HG02571 (cell line): Measurements from ENCODE around the gene CCNL2.
"Not testable (repeated sequence)": the region's sequence is repeated elsewhere in the genome, so short reads cannot be mapped to it uniquely, and the experiment has no call there.

Experiments
- ATAC-seq: cut with Tn5 transposase; IDR thresholded peaks from one replicate; pipeline ENCODE4 v1.9.1; 2021; ENCODE audit warnings: mild to moderate bottlenecking, moderate library complexity; ENCODE audit not compliant: unreplicated experiment

Gene CCNL2

DNA sequence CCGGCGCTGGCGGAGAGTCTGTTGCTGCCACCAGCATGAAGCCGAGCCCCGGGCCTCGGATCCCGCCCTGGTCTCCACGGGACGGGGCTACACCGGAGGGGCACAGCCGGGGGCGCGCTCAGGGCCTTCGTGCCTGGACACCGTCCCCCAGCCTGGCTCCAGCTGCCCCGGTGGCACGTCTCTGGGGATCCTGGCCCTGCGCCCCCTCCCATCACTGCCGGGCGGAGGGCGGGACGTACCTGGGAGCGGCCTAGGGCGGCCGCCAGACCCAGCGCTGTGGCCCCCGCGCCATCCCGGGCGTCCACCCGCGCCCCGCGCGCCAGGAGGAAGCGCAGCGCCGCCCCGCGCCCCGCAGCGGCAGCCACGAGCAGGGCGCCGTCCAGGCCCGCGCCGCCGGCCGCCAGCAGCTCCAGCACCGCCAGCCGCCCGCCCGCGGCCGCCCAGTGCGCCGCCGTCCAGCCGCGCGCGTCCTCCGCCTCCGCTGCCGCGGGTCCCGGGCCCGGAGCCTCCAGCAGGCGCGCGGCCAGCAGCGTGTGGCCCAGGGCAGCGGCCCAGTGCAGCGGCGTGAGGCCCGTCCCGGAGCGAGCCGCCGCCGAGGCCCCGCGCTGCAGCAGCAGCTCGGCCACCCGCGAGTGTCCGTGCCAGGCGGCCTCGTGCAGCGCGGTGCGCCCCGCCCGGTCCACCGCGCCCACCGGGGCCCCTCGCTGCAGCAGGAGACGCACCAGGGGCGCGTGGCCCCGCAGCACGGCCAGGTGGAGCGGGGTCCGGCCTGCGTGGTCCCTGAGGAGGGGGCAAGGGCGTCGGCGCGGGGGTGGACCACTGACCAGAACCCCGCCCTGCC, 20.9 kb upstream of the CCNL2 start:
- no peak for ATAC-seq

DNA sequence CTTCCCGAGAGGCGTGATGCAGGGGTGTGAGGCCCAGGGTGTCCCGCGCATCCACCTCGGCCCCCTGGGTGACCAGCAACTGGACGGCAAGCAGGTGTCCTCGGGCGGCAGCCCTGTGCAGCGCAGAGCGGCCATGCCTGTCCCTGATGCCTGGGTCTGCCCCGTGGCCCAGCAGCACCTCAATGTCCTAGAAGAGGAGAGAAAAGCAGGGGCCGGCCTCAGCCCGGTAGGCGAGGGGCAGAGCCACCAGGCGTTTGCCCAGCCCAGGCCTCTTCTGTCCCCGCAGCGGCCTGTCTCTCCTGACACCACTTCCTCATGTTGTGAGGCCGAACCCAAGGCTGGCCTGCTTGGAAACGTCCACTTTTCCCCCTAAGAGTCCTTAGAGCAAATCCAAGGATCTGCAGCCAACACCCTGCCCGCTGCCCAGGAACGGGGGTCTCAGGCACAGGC, 20.3 kb upstream of the CCNL2 start:
- ATAC-seq: no peak

DNA sequence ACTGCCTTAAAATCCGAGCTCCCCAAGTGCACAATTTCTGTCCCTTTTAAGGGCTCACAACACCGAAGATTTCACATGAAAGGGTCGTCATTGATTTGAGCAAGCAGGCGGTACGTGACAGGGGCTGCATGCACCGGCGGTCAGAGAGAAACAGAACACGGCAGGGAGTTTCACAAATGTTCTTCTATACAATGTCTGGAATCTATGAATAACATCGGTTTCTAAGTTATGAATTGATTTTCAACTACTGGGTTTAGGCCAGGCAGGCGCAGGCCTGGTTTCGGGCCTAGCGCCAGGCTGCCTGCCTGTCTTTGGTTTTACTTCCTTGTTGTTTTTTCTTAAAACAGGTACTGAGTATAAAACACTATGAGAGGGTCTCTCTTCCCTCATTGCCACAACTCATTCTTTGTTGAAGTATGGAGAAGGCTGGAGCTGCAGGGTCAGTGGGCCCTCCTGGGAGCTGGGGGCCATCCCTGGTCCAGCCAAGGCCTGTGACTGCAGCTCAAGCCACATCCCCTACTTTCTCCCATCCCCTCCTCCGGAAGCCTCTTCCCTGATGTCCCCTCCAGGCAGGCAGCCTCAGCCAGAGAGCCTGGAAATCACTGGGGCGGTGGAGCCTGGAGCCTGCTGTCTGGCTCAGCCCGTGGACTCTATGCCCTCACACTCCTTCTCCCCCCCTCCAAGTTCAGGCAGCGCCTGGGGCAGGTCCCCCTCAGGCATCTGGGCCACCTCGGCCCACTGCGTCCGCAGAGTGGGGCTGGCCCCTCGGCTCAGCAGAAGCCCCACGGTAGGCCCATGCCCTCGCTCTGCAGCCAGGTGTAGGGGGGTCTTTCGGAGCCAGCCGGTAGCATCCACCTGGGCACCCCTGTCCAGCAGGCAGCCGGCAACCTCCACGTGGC, 19.6 kb upstream of the CCNL2 start:
- ATAC-seq: no peak

DNA sequence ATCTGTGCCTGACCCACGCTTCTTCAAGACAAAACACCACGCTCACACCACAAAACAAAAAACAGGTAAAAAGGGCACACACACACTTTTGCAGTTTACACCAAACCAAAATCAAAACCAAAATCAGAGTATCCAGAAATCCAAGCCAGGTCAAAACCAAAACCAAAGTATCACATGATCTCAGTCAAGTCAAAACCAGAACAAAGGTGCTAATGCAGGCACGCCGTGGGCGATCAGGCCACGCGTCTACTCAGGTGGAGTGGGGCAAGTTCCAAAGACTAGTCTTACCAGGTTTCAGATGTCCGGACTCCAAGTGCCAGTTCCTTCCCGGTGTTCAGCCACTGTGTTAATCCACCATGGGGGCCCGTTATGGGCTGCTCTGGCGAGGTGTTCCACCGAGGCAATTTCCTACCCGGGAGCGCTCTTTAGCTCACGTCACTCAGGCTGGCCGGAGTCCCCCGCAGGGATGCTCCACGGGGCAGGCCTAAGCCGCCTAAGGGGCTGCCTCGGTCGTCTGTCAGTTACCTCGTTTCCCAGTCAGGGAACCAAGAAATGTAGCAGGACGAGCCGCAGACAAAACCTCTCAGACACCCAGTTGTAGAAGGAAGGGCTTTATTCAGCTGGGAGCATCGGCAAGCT, 18.8 kb upstream of the CCNL2 start:
- not testable (repeated sequence) for ATAC-seq

DNA sequence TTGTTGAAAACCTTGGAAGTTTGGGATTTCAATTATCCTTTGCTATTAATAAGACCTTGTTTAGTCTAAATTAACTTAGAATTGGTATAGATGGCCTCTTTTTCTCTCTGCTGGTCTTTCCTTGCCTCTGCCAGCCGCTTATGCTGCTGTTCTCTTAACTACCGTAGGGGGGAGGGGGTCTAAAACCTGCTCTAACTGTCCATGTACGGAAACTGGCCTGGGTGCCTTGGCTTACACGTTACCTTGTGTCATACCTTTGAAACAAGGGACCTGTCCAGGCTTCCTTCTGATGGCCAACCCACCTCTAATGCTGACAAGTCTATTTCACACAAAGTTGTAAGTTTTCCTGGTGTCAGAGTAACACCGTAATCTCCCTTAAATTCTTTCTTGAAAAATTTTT, 18.3 kb upstream of the CCNL2 start:
- ATAC-seq: not testable (repeated sequence)

DNA sequence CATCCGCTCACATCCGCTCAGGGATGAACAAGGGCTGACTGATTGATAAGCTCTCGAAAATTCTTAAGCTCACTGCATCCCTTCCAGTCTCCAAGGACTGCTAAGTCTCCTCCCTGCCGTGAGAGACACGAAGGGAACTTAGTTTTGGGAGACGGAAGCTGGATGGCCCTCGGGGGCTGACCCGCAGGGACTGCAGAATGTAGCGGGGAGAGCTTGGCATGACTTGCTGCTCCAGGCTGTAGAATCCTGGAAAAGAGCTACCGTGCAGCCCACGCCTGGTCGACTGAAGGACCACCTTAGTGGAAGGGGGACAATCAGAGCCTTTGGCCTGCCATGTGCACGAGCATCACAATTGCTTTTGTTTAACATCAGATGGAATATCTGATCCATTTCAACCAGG, 16.6 kb upstream of the CCNL2 start:
- no peak for ATAC-seq

DNA sequence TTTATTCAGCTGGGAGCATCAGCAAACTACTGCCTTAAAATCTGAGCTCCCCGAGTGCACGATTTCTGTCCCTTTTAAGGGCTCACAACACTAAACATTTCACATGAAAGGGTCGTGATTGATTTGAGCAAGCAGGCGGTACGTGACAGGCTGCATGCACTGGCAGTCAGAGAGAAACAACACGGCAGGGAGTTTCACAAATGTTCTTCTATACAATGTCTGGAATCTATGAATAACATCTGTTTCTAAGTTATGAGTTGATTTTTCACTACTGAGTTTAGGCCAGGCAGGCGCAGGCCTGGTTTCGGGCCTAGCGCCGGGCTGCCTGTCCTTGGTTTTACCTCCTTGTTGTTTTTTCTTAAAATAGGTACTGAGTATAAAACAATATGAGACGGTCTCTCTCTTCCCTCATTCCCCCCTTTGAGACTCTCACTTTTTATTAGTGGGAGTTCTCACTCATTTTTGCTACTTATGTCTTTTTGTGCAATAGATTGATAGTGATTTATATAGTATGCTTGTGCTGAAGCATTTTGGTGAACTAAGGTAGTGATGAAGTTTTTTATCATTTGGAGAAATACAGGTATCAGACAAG, 13.3 kb upstream of the CCNL2 start:
- not testable (repeated sequence) for ATAC-seq

DNA sequence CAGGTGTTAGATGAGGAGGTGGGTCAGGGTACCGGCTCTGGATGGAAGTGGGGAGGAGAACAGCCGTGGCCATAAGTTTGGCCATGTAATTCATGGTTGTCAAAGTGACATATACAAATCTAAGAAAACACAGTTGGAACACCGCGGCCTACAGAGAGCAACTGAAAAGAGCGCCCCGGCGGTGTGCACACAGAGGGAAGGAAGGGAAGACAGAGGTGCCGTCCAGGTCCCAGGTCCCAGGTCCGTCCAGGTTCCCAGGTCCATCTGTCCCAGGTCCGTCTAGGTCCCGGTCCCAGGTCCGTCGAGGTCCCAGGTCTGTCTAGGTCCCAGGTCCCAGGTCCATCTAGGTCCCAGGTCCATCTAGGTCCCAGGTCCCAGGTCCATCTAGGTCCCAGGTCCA, 12.5 kb upstream of the CCNL2 start:
- no peak for ATAC-seq

DNA sequence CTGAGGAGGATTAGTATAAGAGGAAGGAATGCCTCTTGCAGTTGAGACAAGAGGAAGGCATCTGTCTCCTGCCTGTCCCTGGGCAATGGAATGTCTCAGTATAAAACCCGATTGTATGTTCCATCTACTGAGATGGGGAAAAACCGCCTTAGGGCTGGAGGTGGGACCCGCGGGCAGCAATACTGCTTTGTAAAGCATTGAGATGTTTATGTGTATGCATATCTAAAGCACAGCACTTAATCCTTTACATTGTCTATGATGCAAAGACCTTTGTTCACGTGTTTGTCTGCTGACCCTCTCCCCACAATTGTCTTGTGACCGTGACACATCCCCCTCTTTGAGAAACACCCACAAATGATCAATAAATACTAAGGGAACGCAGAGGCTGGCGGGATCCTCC, 11.1 kb upstream of the CCNL2 start:
- ATAC-seq: not testable (repeated sequence)

DNA sequence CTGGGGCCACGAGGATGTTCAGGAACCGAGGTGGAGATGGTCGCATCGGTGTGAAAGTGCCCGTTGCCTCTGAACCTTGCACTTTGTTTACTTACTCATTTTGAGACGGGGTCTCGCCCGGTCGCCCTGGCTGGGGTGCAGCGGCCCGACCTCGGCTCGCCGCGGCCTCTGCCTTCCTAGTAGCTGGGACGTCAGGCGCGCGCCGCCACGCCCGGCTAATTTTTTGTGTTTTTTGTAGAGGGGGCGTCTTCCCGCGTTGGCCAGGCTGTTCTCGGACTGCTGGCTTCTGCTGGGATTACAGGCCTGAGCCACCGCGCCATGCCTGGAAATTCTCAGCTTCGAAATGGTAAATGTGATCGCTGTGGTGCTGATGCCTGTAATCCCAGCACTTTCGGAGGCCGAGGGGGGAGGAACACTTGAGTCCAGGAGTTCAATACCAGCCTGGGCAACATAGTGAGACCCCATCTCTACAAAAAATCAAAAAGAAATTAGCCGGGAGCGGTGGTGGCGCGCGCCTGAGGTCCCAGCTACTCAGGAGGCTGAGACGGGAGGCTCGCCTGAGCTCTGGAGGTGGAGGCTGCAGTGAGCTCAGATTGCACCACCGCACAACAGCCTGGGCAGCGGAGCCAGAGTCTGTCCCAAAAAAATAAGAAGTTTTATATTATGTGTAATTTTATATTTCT, 8.6 kb upstream of the CCNL2 start:
- peak; percentile 17 for ATAC-seq

DNA sequence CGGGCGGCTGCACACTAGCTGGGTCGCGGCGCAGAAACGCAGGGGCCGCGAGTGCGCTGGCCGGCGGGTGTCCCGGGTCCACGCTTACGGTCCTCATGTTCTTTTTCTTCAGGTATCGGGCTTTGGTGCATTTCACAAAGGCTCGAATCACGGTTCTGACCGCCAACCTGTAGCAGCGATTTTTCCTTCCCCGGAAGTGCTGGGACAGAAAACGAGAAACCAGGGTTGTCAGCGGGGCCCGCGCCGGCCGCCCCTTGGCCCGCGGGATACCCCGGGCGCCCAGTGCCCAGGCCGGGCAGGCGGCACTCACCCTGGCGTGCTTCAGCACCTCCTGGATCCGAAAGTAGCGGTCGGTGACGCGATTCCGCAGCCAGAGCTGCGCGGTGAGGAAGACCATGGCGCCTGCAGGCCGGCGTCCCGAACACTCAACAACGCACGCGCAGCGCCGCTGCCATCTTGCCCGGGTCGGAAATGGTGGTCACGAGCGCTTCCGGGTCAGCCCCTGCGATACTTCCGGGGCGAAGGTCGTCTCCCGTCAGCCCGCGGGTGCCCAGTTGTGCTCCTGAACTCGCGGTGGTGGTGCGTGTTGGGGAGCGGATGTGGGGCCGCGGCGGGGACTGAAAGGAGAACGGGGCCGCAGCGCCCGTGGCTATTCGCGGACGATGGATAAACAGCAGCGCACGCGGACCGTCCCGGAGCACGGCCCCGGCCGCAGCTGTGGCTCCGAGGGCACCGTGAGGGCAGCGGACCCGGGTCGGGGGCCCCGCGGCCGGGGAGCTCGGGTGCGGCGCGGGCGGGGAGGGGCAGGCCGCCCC, 7.9 kb upstream of the CCNL2 start, which contains the start of gene MRPL20:
Gene MRPL20, minus strand, starts transcription at position 473 of the 815 bp plus-strand sequence. Its CDS starts 76 bp downstream, at position 397.
- ATAC-seq: peak; percentile 93

DNA sequence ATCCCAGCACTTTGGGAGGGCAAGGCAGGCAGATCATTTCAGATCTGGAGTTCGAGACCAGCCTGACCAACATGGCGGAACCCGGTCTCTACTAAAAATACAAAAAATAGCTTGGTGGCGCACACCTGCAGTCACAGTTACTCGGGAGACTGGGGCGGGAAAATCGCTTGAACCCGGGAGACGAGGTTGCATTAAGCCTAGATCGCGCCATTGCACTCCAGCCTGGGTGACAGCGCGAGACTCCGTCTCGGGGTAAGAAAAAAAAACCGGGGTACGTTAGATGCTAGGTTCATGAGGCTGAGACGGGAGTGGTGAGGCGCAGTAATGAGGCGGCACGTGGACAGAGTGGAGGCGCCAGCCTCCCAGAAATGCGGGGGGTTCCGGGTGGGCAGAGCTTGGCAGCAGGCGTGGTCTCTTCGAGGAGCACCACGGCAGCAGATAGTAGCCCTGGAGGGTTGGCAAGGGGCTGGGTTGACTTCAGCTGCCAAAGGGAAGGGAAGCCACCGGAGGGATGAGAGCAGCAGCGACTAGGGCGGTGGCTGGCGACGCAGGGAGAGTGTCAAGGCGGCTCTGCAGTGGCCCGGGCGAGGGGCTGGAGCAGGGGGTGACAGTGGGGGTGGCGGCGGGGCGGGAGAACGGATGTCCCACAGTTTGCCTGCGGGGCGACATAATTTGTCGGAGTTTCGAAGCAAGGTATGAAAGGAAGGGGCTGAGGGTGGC, 7.1 kb upstream of the CCNL2 start:
- no peak for ATAC-seq

DNA sequence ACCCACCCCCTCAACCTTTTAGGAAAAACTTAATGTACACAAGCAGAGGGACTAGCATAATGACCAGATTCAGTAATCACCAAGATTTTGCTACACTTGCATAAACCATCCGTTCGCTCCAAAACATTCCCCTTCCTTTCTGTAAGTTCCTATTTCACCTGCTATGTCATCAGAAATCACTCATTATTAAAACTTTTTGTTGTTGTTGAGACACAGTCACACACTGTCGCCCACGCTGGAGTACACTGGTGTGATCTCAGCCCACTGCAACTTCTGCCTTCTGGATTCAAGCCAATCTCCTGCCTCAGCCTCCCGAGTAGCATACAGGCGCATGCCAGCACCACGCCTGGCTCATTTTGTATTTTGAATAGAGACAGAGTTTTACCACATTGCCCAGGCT, 4.5 kb upstream of the CCNL2 start:
- ATAC-seq: no peak

DNA sequence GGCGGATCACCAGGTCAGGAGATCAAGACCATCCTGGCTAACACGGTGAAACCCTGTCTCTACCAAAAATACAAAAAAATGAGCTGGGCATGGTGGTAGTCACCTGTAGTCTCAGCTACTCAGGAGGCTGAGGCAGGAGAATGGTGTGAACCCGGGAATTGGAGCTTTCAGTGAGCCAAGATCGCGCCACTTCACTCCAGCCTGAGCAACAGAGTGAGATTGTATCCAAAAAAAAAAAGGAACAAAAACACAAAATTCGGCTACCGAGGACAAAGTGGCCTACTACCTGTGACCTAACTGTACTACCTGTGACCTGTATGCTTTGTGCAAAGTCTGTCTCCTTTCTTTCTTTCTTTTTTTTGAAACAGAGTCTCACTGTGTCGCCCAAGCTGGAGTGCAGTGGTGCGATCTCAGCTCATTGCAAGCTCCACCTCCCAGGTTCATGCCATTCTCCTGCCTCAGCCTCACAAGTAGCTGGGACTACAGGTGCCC, 3.8 kb upstream of the CCNL2 start:
- ATAC-seq: not testable (repeated sequence)

DNA sequence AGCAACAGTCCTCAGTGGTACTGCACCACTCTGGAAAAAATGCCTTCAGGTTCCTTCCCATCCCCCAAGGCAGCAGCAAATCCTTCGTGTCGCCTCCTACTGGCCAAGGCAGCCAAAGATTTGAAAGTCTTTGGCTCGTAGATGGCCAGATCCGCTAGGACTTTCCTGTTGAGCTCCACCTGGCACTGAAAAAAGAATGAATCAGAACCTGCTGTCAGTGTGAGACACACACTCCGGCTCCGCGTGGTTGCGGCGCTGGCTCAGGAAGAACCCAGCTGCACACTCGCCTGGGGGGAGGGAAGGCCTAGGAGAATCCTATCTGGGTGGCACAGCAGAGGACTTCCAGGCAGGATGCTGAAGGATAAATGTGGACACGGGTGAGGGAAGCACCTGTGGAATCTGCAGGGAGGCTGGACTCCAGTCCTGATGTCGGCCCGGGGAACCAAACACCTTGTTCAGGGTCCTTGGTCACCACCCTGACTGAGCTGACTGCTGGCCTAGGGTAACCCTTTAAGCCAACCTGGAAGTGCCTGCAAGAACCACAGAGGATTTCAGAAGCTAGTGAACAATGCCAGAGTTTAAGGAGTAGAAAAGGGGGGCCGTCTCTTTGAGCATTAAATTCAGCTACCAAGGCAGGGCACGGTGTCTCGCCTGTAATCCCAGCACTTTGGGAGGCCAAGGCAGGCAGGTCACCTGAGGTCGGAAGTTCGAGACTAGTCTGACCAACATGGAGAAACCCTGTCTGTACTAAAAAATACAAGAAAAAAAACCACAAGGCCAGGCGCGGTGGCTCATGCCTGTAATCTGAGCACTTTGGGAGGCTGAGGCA, 3.2 kb upstream of the CCNL2 start:
- no peak for ATAC-seq

DNA sequence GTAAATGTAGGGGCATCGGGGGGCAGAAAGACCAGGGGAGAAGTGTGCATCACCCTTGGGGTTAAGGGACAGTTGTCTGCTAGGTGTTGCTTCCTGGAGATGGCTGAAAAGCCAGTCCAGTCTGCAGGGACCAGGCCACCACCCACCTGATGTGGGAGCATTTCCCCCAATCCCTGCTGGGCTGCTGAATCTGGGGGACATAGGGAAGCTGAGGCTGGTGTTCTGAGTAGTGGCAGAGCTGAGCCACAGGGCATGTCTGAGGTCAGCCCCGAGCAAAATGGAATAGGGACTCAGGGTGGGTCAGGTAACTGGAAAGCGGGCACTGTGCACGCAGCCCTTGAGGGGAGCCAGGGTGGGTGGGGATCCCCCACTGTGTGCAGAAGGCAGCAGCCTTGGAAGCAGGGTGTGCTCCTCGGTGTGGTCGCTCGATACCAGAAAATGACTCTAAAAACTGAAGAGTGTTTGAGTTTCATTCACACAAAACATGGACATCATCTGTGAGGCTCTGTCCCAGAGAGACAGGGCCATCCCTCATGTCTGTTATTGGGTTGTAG, 2.4 kb upstream of the CCNL2 start:
- ATAC-seq: no peak
